HG03196 (cell line): ENCODE measurements around the gene INF2.
"Not testable (repeated sequence)": the region's sequence is repeated elsewhere in the genome, so short reads cannot be mapped to it uniquely, and the experiment has no call there.

Experiments
- ATAC-seq: cut with Tn5 transposase; IDR thresholded peaks from one replicate; pipeline ENCODE4 v1.9.1; 2021; ENCODE audit not compliant: unreplicated experiment

INF2 gene

DNA sequence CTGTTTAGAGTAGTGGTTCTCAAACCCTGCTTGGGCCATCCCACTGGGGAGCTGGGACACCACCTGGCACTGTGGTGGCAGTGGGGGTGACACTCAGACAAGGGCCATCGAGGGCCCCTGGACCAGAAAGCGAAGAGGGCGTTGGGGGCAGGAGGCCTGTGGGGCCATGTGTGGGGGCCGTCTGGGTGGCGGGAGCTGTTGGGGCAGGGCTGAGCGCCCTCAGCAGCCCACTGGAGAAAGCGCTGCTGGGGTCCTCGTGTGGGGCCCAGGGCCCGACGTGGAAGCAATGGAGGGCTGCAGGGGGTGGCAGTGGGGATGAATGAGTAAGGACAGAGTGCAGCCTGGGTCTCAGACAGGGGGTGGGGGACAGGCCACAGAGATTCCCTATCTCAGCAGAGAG, 28.7 kb downstream of the INF2 start:
- ATAC-seq = no peak

DNA sequence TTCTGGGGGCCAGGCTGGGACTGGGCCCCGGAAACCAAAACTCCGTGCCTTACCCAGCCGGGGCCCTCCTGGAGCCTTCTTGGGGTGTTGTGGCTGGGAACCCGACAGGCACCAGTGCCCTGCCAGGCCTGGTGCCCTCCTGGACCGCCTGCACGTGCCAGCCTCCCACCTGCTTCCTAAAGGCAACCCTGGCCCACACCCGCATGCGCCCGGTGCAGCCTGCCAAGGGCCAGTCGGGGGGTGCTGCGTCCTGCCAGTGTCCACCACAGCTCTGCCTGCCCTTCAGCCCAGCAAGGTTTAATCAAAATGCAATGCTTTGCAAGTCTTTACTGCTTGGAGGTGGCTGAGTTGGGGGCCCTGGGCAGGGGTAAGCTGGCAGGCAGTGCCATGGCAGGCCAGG, 29.5 kb downstream of the INF2 start:
- no peak for ATAC-seq

DNA sequence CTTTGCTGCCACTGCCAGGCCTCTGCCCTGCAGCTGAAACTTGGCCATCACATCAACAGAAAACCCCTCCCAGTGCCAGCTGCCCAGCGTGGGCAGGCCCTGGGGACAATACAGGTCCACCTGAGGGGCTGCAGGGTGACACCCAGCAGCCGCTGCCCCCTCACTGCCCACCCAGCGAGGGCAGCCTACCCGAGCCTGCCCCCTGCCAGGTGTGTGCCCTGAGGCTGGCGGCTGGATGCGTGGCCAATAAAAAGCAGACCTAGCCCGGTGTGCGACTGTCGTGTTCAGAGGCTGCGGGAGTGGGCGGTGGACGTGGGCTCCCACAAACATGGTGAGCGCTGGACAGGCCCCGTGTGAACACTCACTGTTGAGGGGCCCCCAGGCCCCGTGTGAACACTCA, 29.9 kb downstream of the INF2 start:
- ATAC-seq = no peak

DNA sequence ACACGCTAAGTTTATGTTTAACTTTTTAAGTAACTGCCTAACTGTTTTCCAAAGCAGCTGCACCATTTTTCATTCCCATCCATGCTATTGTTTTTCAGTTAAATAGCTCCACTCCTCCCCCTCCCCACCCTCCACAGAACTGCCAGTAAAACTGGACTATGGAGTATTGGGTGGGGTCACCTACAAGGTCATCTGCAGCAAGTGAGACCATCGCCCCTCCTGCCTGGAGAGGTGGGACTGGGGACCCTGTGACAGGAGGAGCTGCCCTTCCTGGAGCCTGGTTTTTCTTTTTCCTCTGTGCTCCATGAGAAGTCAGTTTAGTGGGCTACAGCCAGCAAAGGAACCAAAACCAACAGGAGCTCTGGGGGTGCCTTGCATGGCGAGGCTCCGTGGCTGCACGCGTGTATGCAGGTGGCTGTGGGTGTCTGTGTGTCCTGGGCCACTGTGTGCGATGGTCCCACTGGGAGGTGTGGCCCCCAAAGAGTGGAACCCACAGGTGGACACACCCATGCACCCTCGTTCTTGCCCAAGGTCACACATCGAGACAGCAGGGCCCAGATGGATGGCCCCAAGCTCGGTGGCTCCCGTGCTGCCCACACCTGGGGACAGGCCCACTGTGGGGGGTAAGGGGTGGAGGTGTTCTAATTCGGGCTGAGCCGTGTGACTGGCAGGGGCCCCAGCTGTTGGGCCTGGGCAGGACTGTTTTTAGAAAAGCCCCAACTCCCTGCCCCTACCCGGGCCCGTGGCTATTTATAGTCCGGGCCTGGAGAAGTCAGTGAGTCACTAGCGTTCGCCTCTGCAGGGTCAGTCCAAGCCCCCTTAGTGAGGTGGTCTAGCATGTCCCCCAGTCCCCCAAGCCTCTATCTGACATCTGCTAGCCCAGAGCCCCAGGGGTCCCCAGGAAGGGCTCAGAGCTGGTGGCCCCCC, 32.4 kb downstream of the INF2 start:
- no peak for ATAC-seq

DNA sequence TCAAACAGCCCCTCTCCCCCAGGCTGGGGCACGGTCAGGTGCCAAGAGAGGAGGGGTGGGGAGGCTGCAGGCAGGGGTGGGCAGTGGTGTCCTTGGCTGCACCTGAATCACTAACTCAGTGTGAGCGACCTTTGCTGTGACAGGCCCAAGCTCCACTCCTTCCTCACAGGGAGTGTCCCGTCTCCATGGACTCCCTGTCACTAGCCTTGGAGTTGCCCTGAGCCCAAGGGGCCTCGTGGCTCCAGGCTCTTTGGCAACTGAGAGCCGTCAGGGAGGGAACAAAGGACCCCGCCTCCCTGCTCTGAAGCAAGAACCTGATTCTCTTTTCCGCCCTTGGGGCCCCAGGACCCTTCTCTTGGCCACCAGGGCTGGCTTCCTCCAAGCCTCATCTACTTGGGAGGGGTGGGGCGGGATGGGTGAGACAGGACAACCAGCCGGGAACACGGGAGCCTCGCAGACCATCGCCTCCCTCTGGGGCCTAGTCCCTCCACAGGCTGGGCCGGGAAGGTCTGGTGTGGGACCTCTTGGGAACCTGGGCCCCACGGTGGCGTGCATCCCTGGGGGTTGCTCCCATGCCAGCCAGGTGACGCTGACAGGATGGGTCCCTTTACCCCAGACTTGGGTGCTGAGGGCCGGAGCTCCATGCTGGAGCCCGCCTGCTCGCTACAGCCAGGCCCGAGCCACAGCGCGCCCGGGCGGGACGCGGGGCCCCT, 33.7 kb downstream of the INF2 start:
- ATAC-seq = no peak

DNA sequence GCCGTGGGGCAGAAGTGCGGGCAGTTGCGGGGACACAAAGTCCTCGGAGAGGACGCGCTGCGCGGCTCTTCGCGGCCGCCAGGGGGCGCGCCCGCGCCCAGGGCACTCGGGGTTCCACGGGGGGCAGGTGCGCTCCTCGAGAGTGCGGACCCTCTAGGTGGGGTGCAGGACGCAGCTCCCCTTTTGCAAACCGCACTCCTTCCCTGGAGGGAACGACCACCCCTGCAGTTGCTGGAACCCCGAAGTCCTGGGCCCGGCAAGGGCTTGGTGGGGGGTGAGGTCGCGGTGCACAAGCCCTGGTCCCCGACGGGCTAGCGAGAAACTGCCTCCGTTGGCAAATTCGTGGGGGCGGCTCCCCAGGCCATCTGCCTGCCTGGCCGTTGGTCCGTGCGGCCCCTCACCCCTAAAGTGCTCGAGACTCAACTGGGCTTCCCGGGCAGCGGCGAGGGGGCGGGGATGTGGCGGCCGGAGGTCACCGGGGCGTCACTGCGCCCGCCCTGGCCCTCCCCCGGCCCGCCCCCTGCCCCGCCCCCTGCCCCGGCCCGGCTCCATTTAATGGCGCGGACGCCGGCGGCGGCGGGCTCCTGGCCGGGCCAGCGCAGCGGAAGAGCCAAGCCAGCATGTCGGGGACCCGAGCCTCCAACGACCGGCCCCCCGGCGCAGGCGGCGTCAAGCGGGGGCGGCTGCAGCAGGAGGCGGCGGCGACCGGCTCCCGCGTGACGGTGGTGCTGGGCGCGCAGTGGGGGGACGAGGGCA, 34.4 kb downstream of the INF2 start, which contains the start of gene ADSS1:
TSS of gene ADSS1 (plus strand) at position 579 of the 756 bp plus-strand sequence. CDS start at position 621, 42 bp downstream.
- no peak for ATAC-seq

DNA sequence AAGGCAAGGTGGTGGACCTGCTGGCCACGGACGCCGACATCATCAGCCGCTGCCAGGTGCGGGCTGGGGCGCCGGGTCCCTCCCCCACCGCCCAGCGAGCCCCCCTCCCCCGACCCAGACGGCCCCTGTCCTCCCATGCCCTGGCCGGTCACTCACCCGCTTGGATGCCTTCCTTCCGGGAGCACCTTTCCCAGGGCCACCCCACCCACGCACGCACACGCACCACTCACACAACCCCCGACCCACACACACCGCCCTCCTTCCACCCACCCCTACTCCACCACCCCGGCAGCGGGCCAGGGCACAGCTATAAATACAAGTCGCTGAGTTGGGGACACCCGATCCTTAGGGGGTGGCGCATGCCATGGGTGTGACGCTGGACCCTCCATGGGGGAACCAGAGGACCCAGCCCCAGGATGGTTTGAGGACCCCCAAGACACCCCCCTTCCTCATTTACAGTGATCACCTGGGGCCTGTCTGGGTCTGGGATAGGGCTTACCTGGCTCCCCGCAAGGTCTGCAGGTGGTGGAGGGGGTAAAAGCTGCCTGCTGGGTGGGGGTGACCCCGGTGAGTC, 35.1 kb downstream of the INF2 start:
- ATAC-seq = no peak

DNA sequence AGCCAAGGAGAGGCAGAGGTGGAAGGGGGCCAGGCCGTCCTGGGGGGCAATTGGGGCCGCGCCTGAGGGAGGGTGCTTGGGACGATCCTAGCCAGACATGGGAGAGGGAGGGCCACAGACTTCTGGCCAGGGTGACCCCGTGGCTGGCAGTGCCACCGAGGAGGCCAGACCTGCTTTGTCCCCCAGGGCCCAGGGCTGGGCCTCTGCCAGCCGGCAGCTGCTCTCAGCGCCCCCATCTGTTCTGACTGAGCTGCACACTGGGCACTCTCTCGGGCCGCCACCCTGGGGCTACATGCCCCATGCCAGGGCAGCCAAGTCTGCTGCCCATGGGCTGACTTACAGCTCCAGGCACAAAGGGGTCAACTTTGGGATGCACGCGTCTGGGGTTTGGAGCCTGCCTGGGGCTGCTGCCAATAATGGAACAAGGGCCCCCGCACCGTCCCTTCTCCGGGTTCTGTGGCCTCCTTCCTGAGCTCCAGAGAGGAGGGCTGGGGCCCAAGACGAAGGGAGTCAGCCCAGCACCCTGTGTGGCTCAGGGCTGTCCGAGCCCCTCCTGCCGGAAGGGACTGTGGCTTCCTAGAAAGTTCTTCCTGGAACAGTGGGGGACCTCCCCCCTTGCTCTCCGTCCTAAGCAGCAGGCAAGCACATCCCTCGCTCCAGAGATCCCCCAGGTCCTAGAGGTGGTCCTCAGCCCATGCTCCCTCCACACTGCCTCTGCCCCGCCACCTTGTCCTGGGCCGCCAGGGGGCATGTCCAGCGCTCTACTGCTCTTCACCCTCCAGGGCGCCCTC, 35.8 kb downstream of the INF2 start:
- no peak for ATAC-seq

DNA sequence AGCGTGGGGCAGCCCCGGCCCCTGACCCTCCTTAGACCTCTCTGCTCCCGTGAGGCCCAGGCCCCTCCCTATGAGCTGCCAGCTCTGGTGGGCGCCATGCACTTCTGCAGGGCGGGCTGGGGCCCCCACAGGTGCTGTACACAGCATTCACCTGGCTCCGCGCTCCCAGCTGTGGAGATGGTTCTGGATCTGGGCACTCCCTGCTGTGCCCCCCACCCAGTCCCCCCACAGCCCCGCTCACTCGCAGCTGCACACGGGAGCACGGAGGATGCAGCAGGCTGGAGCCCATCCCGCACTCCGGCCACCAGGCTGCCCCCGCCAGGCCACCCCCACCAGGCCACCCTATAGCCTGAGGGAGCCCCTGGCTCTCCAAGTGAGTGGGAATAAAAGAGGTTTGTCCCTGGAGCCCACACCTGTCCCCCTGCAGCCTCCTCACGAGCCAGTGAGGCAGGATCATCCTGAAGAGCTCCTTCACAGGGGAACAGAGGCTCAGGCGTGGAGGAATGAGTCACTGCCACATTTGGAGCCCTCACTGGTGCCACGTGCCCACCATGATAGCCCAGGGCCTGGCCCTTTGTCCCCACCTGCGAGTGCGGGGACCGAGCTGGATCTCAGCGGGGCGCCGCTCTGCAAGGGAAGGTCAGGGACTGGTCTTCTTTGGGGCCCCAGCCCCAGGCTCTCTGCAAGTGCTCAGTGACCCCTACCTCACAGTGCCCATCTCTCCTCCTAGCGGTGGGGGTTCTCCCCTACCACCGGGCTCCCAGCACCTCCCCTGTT, 36.5 kb downstream of the INF2 start:
- no peak for ATAC-seq

DNA sequence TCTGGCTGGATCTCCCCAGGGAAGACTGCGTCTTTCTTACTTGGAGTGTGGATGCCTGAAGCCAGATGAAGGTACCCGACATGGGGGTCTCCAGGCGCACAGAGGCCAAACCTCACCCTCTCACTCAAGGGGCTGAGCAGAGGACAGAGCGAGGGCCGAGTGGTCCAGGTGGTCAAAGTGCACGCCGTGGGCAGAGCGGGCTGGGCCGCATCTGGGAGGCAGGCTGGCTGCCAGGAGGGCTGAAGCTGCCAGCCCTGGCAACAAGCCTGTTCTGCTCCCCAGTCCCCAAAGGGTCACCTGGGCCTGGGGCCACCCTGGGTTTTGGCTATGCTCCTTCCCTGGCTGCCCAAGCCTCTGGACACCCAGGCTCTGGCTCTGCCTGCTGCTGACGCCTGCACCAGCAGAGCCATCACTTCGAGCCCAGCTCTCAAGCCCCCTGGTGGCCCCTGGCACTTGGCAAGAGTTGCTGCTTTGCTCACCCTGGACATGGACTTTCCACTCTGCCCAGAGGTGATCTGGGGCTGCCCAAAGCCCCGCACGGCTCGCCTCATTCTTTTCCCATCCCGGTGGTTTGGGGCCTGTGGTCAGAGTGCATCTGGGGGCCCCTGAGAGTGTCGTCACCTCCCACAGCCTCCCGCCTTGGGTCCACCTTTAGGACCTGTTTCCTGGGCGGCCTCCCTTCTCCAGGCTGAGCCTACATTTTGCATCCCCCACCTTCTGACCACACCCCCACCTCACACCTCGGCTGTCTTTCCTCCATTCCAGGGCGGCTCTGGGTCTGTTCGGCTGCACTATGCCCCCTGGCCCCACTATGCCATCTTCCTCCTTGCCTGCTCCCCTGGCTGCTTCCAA, 37.4 kb downstream of the INF2 start:
- no peak for ATAC-seq

DNA sequence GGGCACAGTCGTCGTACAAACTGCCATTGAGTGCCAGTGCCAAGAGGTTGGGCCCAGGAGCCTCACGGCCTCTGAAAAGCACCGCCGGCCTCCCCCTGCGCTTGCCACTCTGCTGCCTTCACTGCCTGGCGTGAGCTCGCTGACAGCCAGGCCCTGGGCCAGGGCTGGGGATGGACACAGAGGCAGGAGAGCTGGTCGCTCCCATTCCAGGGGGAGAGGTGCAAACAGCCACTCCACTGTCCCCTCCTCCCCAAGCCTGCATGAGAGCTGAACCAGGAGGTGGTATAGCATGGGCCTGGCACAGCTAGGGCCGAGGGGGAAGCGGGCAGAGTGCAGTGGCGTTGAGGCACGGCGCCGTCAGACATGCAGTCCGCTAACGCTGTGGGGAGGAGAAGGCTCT, 39.2 kb downstream of the INF2 start:
- ATAC-seq = no peak

DNA sequence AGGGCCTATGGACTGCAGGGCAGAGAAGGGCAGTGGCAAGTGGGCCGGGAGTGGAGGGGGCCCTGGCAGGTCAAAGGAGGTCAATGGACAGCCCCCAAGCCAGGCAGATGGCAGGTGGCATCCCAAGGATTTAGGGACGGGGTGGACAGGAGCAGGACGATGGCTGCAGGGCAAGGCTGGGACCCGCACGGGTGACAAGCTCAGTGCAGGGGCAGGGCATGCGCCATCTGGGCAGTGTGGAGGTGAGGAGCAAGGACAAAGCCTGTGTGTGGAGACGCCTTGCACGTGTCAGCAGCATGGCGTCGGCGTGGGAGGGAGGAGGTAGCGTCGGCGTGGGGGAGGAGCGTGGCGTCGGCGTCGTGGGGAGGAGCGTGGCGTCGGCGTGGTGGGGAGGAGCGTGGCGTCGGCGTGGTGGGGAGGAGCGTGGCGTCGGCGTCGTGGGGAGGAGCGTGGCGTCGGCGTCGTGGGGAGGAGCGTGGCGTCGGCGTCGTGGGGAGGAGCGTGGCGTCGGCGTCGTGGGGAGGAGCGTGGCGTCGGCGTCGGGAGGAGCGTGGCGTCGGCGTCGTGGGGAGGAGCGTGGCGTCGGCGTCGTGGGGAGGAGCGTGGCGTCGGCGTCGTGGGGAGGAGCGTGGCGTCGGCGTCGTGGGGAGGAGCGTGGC, 39.9 kb downstream of the INF2 start:
- not testable (repeated sequence) for ATAC-seq

DNA sequence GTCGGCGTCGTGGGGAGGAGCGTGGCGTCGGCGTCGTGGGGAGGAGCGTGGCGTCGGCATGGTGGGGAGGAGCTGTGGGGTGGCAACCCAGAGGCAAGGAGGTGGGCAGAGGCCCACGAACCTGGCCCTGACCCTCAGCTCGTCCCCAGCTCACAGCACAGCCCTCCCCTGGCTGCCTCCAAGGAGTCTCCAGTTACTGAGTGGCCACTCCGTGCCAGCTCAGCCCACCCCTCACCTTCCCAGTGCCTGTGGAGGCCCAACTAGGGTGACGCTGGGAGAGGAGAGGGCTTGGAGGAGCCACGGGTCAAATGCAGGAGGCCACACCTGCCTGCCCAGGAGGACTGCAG, 40.4 kb downstream of the INF2 start:
- no peak for ATAC-seq

DNA sequence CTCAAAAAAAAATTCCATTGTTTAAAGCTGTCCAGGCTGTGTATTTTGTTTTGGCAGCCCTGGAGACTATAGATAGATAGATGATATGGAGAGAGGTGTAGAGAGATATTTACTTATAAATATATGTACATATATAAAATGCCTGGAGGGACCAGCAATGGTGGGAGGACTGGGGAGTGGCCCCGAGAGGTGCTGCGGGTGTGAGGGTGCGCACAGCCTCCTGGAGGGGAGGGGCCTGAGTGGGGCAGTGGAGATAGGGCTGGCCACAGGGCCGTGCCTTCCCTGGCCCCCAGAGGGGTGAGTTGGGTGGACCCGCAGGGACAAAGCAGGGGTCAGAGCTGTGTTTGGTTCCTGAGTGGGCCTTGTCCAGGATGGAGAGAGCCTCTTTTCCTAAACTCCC, 41.1 kb downstream of the INF2 start:
- no peak for ATAC-seq

DNA sequence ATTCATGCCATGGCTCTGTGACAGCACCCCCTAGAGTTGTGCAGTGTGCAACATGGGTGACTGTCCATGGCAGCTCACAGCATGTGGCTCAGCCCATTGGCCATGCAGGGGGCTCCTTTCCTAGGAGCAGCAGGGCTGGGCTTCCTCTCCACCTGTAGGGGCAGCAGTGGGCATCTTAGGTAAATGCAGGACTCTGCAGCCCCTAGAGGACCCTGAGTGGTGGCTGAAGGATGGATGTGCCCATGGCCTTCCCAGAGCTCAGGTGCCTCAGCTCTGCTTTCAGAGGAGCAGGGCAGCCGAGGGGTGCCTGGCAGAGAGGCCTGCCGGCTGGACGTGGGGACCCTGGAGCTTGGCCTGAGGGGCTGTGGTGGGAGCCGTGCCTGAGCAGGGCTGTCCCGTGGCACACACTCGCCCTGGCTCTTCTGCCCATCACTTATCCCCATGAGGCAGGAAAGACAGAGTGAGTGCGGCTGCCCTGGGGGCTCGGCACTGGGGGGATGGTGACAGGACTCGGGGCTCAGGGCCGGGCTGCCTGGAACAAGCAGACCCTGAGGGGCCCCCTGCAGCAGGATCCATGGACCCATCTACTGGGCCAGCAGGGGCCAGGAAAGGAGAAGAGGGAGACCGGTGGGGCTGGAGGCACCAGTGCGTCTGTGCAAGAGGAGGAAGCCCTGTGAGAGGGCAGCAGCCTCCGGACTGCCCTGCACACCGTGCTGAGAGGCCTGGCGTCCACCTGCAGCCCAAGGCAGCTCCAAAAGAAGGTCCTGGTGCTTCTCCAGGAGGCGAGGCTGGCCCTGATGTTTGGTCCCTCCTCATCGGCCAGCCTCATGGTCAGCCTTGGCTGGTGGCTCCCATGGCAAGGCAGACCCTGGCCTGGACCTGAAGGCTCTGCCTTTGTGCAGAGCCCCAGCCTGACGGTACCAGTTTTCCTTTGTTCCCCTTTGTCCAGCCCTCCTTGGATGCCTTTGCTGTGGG, 42.2 kb downstream of the INF2 start:
- no peak for ATAC-seq

DNA sequence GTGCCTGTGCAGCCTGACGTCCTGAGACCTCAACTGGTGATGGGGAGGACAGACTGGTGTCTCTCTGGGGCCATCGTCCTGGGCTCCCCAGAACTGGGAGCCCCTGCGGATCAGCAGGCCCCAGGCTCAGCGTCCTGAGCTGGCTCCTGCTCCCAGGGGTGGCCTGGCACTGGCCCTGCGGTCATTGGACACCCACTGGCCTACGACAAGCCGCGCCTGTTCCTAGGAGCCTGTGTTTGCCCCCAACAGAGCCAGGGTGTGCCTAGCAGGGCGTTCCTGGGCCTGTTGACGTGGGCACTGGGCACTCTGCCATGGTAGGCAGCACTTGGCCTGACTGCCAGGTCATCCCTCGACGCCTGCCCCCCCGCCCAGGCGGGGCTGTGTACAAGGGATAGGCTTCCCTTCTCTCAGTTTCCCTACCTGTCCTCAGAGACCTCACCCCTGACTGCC, 43.0 kb downstream of the INF2 start:
- ATAC-seq = no peak
